Measurements from ENCODE around the gene TMEM98.
"Not testable (repeated sequence)": the region's sequence is repeated elsewhere in the genome, so short reads cannot be mapped to it uniquely, and the experiment has no call there.

The TMEM98 gene

DNA sequence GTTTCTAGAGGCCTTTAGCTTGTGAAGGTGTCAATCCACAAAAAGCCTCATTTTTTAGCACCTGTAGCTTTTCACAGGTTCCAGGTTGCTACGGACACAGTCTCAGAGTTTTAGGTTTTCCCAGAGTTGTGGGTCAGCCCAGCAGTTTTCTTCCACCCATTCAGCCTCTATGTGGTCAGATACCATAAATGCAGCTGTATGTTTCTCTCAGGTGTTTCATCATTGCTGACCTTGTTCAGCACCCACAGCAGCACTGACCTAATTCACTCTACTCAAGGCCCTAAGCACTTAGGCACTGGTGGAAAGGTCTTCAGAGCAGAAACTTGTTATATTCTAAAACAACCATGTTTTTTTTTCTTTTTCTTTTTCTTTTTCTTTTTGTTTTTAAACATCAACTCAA, 48.7 kb downstream of the TMEM98 start:
- no peak for DNase-seq (ENCODE audit: low read depth in 3 of 3, low spot score in 1 of 3)

GRCh38 chr17:32980230-32980629, 52.3 kb downstream of the TMEM98 start:
- no peak for DNase-seq (ENCODE audit: low read depth in 3 of 3, low spot score in 1 of 3)

DNA sequence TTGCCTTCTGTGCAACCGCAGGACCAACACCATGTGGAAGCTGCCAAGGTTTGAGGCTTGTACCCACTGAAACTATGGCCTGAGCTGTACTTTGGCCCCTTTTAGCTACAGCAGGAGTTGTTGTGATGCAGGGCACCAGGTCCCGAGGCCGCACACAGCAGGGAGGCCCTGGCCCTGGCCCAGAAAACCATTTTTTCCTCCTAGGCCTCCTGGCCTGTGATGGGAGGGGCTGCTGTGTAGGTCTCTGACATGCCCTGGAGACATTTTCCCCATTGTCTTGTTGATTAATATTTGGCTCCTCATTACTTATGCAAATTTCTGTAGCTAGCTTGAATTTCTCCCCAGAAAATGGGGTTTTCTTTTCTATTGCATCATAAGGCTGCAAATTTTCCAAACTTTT, 53.7 kb downstream of the TMEM98 start:
- DNase-seq (ENCODE audit: low read depth in 3 of 3, low spot score in 1 of 3) = not testable (repeated sequence)

GRCh38 chr17:32985050-32985756, 57.2 kb downstream of the TMEM98 start:
- no peak for DNase-seq (ENCODE audit: low read depth in 3 of 3, low spot score in 1 of 3)

GRCh38 chr17:32987453-32987805, 59.5 kb downstream of the TMEM98 start:
- not testable (repeated sequence) for DNase-seq (ENCODE audit: low read depth in 3 of 3, low spot score in 1 of 3)

DNA sequence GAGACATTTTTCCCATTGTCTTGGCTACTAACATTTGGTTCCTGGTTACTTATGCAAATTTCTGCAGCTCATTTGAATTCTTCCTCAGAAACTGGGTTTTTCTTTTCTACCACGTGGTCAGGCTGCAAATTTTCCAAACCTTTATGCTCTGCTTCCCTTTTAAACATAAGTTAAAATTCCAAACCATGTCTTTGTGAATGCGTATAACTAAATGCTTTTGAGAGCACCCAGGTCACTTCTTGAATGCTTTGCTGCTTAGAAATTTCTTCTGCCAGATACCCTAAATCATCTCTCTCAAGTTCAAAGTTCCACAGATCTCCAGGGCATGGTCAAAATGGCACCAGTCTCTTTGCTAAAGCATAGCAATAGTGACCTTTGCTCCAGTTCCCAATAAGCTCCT, 59.9 kb downstream of the TMEM98 start:
- DNase-seq (ENCODE audit: low read depth in 3 of 3, low spot score in 1 of 3) = not testable (repeated sequence)

DNA sequence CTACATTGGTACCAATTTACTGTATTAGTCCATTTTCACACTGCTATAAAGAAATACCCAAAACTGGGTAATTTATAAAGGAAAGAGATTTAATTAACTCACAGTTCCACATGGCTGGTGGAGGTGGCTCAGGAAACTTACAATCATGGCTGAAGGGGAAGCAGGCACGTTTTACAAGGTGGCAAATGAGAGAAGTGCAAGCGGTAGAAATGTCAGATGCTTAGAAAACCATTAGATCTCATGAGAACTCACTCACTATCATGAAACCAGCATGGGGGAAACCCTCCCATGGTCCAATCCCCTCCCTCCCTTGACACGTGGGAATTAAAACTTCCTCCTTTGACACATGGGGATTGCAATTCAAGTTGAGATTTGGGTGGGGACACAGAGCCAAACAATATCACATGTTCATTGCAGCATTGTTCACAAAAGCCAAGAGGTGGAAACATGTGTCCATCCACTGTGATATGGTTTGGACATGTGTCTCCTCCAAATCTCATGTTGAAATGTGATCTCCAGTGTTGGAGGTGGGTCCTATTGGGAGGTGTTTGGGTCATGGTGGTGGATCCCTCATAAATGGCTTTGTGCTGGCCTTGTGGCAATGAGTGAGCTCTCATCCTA, 60.6 kb downstream of the TMEM98 start:
- DNase-seq (ENCODE audit: low read depth in 3 of 3, low spot score in 1 of 3) = no peak

DNA sequence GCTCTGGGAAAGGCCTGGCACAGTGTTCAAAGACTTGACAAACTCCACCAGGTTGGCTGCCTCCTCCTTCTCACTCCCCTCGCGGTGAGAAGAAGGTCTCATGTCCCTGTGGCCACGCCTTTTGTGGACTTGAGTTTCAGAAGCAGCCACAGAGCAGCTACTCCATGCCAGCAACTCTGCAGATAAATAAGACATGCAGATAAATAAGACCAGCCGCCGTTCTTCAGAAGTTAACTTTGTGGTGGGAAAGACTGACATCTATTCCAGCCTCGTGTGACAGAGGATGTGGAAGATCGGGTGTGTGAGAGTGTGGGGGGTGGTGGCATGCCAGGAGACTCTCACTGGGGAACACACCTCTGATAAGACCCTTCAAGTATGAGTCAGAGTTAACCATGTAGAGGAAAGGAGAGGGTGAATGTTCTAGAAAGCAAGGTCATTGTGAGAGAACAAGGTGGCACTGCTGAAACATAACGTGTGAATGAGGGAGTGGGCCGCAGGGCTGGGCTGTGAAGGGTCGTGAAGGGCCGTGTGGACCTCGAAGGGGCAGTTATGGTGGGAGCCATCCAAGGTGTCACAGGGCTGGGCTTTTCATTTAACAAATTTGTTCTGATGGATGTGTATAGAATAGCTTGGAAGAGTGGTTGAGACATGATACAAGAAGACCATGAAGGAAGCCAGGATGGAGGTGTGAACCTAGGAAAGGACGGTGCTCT, 64.5 kb downstream of the TMEM98 start:
- DNase-seq (ENCODE audit: low read depth in 3 of 3, low spot score in 1 of 3) = no peak

GRCh38 chr17:32993977-32994376, 66.0 kb downstream of the TMEM98 start:
- no peak for DNase-seq (ENCODE audit: low read depth in 3 of 3, low spot score in 1 of 3)

All from stimulated activated CD4-positive, alpha-beta T cell treated with anti-CD3 and anti-CD28 coated beads, TNF-alpha, amount 100 ng/mL, for 1 hour (primary cell).